ENCODE measurements around the gene PIR.

DNA sequence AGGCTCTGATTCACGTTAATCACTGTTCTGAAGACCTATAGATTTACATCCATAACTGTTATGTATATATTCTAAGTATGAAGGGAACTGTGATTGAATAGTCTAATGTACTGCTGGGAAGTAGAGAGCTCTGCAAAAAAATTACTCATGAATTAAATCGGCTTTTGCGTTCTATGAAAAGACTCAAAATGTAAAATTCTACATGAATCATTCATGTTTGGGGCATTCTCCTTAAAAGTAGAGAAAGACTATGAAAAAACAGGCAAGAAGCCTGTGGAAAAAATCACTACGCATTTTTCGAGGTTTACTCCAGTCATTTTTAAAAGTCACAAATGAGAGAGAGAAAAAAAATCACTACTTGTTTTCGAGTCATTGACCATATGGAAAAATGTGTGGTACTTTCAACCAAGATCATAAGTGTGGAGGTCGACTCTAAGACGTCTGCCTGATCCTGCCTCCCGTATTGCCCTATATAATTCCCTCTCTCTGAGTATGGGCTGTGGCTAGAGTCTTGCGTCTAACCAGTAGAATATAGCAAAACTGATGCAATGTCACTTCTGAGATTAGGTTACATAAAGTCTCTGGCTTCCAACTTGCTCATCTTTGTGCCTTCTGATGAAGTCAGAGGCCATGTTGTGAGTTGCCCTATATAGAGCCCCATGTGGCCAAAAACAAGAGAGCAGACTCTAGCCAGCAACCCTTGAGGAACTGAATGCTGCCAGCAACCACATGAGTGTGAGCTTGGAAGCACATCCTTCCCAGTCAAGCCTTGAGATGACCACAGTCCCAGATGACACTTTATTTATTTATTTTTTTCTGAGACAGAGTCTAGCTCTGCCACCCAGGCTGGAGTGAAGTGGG is 76.8 kb downstream of the PIR start:
- TF ChIP-seq, protein P1, sequence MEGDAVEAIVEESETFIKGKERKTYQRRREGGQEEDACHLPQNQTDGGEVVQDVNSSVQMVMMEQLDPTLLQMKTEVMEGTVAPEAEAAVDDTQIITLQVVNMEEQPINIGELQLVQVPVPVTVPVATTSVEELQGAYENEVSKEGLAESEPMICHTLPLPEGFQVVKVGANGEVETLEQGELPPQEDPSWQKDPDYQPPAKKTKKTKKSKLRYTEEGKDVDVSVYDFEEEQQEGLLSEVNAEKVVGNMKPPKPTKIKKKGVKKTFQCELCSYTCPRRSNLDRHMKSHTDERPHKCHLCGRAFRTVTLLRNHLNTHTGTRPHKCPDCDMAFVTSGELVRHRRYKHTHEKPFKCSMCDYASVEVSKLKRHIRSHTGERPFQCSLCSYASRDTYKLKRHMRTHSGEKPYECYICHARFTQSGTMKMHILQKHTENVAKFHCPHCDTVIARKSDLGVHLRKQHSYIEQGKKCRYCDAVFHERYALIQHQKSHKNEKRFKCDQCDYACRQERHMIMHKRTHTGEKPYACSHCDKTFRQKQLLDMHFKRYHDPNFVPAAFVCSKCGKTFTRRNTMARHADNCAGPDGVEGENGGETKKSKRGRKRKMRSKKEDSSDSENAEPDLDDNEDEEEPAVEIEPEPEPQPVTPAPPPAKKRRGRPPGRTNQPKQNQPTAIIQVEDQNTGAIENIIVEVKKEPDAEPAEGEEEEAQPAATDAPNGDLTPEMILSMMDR (conservative IDR thresholded peaks at IDR 0.05; ENCODE audit: low read length) = no peak
- TF ChIP-seq EZH2phosphoT487 (IDR thresholded peaks at IDR 0.05; ENCODE audit: borderline replicate concordance, low read depth, low read length) = no peak
